EL (cell line): Measurements from ENCODE around the gene ZNF814.
"Not testable (repeated sequence)": the region's sequence is repeated elsewhere in the genome, so short reads cannot be mapped to it uniquely, and the experiment has no call there.

Source experiments
- DNase-seq: peaks from one replicate; pipeline ENCODE4 v3.0.0-alpha.2; 2016

Gene ZNF814

DNA sequence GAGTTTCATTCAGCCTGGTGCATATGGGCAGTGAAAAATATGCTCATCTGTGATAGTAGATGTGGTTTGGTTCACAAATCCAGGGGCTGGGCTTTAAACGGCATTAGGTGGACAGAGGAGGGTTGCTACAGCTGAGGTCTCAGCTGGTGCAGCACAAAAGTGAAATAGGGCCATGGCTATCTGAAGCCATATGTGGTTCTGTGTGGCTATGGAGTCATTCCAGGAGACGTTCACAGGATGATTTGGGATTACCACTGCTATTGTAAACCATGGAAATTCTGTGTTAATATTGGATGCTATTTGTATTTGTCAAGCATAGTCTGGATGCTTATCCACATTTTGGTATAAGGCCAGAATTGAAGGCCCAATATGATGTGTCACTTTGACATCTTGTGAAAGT is 34.7 kb downstream of the ZNF814 start:
- DNase-seq, result not testable (repeated sequence)

- not testable (repeated sequence) for DNase-seq
Observed at GRCh38 chr19:57851812-57852603, 36.8 kb downstream of the ZNF814 start.

DNA sequence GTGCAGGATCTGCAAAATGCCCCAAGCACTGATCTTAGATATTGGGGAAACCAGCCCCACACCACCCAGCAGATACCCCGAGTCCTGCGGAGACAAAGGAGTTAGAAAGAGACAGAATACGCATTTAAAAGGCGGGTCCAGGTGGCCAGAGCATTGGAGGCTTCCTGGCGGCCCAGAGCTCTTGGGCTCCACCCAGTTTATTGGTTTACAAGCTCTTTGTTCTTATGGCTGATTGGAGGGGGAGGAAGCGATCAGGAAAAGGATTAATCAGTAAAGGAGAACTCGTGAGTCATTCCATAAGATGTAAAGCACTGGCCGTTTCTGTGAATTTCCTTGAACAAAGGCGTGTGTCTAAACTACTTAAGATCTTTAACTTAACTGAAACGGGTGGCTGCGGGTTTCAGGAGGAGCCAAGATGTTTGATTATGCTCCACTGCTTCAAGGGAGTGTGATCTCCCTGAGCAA is 38.3 kb downstream of the ZNF814 start:
- peak; percentile 53 for DNase-seq

- peak; percentile 85 for DNase-seq
Observed at GRCh38 chr19:57849666-57850473, 39.0 kb downstream of the ZNF814 start, which contains the start of gene ZNF587. Gene ZNF587, plus strand, starts transcription at chr19:57849859. Its CDS starts 180 bp downstream, at chr19:57850039.

GRCh38 chr19:57849162-57849665 is 39.6 kb downstream of the ZNF814 start:
- not testable (repeated sequence) for DNase-seq

DNA sequence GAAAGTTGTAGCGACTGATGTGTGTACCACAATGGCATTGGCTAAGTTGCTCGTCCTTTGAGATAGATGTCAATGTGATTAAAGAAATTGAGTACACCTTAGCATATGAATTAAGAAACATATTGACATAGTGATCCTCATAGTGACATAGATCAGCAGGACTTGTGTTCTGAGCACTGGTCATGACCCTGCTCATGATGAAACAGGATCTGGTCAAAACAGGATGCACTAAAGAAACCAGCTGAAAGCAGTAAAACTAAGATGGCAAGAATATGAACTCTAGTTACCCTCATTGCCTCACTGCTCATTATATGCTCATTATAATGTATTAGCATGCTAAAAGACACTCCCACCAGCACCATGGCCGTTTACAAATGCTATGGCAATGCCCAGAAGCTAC is 41.7 kb downstream of the ZNF814 start:
- DNase-seq, result not testable (repeated sequence)

DNA sequence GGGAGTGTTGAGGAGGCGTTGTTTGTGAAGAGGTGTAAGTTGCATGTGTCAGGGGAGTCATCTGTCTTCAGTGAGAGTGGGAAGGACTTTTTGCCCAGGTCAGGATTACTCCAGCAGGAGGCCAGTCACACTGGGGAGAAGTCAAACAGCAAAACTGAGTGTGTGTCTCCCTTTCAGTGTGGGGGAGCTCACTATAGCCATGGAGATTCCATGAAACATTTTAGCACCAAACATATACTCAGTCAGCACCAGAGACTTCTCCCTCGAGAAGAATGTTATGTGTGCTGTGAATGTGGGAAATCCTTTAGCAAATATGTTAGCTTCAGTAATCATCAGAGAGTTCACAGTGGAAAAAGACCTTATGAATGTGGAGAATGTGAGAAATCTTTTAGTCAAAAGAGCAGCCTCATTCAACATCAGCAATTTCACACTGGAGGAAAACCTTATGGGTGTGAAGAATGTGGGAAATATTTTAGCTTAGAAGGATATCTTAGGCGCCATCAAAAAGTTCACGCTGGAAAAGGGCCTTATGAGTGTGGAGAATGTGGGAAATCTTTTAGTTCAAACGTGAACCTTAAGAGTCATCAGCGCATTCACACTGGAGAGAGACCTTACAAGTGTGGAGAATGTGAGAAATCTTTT is 47.6 kb downstream of the ZNF814 start:
- no peak for DNase-seq

DNA sequence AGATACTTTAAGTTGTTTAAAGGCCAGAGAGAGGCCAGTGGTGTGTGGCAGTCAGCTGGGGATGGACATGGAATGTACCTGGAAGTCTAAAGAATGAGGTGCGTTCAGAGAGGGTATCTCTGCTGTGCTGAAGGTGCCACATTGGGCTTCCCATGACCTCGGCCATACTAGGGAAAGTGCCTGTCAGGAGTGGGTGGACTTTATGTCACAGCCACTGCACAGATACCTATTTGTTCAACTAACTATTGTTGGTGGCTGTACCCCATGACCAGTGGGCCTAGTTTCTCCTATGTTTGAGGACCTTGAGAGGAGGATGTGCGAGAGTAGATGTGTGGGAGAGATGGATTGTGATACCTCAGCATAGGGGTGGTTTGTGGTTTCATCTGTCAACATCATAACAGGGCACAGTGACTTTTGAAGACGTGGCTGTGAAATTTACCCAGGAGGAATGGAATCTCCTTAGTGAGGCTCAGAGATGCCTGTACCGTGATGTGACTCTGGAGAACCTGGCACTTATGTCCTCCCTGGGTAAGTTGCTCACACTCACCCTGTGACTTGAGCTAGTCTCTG is 50.1 kb downstream of the ZNF814 start:
- DNase-seq, result not testable (repeated sequence)

GRCh38 chr19:57836991-57837390 is 51.8 kb downstream of the ZNF814 start:
- DNase-seq, result not testable (repeated sequence)

DNA sequence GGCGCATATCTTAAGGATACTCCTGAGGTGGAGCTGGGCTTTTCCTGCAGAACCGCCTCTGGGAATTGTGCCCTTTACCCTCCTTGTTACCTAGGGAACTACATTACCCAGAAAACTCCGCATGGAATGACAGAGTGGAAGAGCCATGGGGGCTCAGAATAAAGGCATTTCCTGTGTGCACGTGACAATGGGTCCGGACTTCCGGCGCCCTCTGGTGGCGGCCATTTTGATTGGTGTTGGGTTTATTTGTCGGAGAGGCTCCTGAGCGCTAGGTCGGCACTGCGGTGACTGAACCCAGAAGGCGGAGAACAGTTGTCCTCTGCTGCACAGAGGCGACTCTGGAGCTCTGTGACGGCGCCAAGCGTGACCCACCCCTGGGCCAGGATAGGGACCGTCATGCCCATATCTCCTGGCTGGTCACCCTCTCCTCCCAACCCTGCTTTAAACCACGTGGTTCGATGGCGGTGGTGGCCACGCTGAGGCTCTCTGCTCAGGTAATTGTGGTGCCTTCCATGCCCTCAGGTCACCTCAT is 58.7 kb downstream of the ZNF814 start, which contains the start of gene ZNF587B:
Gene ZNF587B (plus strand): TSS at position 229 of the 532 bp plus-strand sequence. CDS start 230 bp downstream, at position 459.
- peak; percentile 83 for DNase-seq

- DNase-seq, result no peak
Observed at GRCh38 chr19:57829316-57829715, 59.5 kb downstream of the ZNF814 start.

DNA sequence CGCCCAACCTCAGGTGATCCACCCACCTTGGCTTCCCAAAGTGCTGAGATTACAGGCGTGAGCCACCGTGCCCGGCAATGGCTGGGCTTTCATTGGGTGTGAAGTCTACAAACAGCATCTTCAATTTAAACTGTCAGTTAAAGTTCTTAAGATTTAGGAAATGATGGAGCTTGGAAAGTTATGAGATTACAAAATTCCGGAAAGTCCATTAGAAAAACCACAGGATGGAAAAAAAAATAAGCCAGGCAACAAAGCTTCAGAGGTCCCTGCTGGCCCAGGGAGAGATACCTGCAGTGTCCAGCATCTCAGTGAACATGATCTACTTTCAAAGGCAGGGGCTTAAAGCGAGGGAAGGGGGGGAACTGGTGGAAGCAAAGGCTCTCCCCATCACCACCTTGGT is 63.3 kb downstream of the ZNF814 start:
- DNase-seq, result no peak

DNA sequence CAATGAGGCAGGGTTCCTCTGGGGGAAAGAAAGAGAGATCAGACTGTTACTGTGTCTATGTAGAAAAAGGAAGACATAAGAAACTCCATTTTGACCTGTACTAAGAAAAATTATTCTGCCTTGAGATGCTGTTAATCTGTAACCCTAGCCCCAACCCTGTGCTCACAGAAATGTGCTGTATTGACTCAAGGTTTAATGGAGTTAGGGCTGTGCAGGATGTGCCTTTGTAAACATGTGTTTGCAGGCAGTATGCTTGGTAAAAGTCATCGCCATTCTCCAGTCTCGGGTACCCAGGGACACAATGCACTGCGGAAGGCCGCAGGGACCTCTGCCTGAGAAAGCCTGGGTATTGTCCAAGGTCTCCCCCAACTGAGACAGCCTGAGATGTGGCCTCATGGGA is 65.2 kb downstream of the ZNF814 start:
- not testable (repeated sequence) for DNase-seq

DNA sequence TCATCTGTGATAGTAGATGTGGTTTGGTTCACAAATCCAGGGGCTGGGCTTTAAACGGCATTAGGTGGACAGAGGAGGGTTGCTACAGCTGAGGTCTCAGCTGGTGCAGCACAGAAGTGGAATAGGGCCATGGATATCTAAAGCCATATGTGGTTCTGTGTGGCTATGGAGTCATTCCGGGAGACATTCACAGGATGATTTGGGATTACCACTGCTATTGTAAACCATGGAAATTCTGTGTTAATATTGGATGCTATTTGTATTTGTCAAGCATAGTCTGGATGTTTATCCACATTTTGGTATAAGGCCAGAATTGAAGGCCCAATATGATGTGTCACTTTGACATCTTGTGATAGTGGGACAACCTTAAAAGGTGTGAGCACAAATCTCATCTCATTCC is 65.7 kb downstream of the ZNF814 start:
- DNase-seq, result not testable (repeated sequence)

DNA sequence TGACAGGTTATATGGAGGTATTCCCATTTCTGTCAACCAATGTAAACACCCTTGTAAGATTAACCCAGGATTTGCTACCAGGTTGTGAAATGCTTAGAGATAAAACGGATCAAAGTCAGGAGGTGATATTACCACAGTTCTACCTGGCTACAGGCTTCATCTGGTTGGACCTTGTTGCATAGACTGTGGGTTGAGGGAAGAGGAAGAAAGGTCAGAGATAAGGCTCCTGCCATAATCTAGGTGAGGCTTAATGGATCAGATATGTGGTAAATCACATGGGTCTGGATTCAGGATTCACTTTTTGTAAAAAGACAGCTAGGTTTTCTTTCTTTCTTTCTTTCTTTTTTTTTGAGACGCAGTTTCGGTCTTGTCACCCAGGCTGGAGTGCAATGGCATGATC is 67.3 kb downstream of the ZNF814 start:
- not testable (repeated sequence) for DNase-seq

- DNase-seq, result not testable (repeated sequence)
Observed at GRCh38 chr19:57821095-57821494, 67.7 kb downstream of the ZNF814 start.

GRCh38 chr19:57820599-57820998 is 68.2 kb downstream of the ZNF814 start:
- DNase-seq, result no peak

DNA sequence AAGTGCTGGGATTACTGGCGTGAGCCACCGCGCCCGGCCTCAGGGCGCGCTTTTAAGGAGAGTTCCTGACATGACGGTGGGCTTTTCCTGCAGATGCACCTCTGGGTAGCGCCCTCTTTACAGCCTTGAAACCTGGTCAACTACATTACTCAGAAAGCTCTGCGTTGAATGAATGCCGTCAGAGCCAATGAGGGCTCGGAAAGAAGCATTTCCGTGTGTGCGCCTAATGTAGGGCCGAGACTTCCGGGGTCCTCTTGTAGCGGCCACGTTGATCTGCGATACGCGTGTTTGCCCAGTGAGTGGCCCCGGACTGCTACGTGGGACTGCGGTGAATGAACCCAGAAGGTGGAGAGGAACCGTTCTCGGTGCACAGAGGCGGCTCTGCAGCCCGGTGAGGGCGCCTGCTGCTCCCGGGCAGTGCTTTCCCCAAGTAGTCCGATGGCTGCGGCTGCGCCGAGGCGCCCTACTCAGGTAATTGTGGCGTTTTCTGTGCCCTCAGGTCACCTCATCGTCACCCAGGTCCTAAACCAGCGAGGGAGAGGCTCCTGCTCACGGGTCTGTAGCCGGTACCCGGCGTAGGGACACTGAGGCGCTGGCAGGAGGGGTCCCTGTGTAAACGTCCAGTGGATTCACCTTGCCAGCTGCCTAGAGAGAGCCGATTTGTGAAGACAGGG is 69.2 kb downstream of the ZNF814 start:
- peak; percentile 93 for DNase-seq

GRCh38 chr19:57818378-57818777 is 70.5 kb downstream of the ZNF814 start:
- no peak for DNase-seq

DNA sequence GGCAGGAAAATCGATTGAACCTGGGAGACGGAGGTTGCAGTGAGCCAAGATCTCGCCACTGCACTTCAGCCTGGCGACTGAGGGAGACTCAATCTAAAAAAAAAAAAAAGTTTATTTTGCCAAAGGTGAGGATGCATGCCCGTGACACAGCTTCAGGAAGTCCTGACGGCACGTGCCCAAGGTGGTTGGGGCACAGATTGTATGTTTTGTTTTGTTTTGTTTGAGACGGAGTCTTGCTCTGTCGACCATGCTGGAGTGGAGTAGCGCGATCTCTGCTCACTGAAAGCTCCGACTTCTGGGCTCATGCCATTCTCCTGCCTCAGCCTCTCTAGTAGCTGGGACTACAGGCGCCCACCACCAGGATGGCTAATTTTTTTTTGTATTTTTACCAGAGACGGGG is 70.9 kb downstream of the ZNF814 start:
- DNase-seq, result no peak

DNA sequence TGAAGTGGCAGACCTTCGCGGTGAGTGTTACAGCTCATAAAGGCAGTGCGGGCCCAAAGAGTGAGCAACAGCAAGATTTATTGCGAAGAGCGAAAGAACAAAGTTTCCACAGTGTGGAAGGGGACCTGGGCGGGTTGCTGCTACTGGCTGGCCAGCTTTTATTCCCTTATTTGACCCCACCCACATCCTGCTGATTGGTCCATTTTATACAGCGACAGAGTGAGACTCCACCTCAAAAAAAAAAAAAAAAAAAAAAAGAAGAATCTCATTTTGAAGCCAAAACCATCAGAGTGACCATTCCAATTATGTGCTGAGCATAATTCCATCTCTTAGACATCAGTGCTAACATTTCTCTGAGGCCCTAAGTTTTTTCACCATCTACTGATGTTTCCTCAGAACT is 72.2 kb downstream of the ZNF814 start:
- no peak for DNase-seq
